ENCODE measurements around the gene UAP1L1.

Gene UAP1L1

GRCh38 chr9:137070906-137071275, 6.4 kb upstream of the UAP1L1 start:
- no peaks in the 10 kb centered on the region for H3K9me3 ChIP-seq (ENCODE audit: control insufficient read depth, low read length)
- peak overlapping the region; percentile 40 for H3K4me3 ChIP-seq (ENCODE audit: extremely low read depth, insufficient read depth, low read length, poor library complexity, severe bottlenecking)
- H3K27ac ChIP-seq (ENCODE audit: low read depth, low read length, severe bottlenecking): peak overlapping the region; percentile 67
- WGBS, 2 experiments (ENCODE audit: insufficient coverage in 2 of 2): 29 to 43% methylated on average over 5 to 6 of the region's 6 CpGs
- peaks cover 12% of the 10 kb centered on the region for H3K4me1 ChIP-seq (ENCODE audit: control insufficient read depth, insufficient read depth, low read length, poor library complexity, severe bottlenecking)
- no peaks in the 10 kb centered on the region for H3K36me3 ChIP-seq (ENCODE audit: control insufficient read depth, insufficient read depth, low read length)

DNA sequence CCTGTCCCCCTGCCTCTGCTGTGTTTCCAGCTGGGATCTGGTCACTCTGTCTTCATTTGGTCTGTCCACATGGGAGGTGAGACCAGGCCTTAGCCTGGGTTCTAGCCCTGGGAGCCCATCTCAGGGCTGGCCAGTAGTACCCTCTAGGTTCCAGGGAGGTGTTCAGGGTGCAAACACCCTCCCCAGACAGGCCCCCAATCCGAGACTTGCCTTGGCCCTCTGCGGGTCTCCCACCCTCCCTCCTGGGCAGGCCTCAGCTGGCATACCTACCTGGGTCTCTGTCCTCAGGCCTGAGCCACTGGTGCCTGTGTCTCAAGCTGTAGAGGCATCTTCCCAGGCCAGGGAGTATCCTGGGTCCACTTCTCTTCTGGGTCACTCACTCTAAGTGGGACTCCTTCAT, 6.0 kb upstream of the UAP1L1 start:
- H3K4me3 ChIP-seq (ENCODE audit: extremely low read depth, insufficient read depth, low read length, poor library complexity, severe bottlenecking): peak overlapping the region; percentile 40
- no peaks in the 10 kb centered on the region for H3K36me3 ChIP-seq (ENCODE audit: control insufficient read depth, insufficient read depth, low read length)
- peaks cover 12% of the 10 kb centered on the region for H3K4me1 ChIP-seq (ENCODE audit: control insufficient read depth, insufficient read depth, low read length, poor library complexity, severe bottlenecking)
- H3K9me3 ChIP-seq (ENCODE audit: control insufficient read depth, low read length): no peaks in the 10 kb centered on the region
- WGBS, 2 experiments (ENCODE audit: insufficient coverage in 2 of 2): 84% methylated on average over 2 of the region's 2 CpGs; no CpG with 5 or more reads in 1 of the 2 experiments
- peak overlapping the region; percentile 67 for H3K27ac ChIP-seq (ENCODE audit: low read depth, low read length, severe bottlenecking)

DNA sequence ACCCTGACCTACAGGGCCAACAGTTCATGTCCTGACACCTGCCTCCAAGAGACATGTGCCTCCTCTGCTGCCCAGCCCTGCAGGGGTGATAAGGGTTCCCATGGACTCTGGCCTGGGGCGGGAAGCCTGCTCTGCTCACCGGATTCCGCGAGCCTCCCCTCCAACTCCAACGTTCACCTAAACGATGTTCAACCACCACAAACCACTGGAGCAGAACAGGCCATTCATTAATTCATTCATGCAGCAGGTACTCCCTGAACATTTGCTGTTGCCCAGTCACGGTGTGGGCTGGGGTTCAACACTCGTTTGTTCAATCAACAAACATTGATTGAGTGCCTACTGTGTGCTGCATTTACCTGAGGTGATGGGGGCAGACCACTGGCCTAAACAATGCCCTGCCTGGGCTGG, 3.3 kb upstream of the UAP1L1 start:
- Histone ChIP-seq H3K27ac (ENCODE audit: low read depth, low read length, severe bottlenecking) (no peak overlapping the region), H3K4me3 (ENCODE audit: extremely low read depth, insufficient read depth, low read length, poor library complexity, severe bottlenecking) (no peak overlapping the region), H3K36me3 (ENCODE audit: control insufficient read depth, insufficient read depth, low read length) (no peaks in the 10 kb centered on the region), H3K4me1 (ENCODE audit: control insufficient read depth, insufficient read depth, low read length, poor library complexity, severe bottlenecking) (peaks cover 14% of the 10 kb centered on the region), H3K9me3 (ENCODE audit: control insufficient read depth, low read length) (no peaks in the 10 kb centered on the region)
- WGBS, 2 experiments (ENCODE audit: insufficient coverage in 2 of 2): 93 to 96% methylated on average over 8 of the region's 8 CpGs

DNA sequence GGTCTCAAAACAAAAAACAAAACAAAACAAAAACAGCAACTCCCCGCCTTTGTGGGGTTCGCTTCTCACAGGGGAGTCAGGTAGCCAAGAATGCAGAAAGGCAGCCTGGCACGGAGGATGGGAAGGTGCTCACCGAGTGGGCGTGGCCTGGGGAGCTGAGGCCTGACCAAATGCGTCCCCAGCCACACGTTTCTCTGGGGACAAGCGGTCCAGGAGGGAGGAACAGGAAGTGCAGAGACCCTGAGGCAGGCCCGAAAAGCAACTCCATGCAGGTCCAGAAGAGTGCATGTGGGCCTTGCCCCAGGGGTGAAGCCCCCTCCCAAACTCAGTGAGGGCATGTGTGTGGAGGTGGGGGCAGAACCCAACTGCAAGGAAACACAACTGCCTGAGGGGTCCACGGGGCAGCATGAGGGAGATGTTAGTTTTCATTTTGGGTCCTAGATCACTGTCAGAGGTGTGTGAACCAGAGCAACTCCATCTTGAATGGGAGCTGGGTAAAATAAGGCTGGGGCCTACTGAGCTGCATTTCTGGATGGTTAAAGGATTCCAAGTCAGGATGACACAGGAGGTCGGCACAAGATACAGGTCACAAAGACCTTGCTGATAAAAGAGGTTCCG, 2.6 kb upstream of the UAP1L1 start:
- WGBS, 2 experiments (ENCODE audit: insufficient coverage in 2 of 2): 83 to 86% methylated on average over 12 of the region's 12 CpGs
- no peak overlapping the region for H3K4me3 ChIP-seq (ENCODE audit: extremely low read depth, insufficient read depth, low read length, poor library complexity, severe bottlenecking)
- H3K9me3 ChIP-seq (ENCODE audit: control insufficient read depth, low read length): no peaks in the 10 kb centered on the region
- H3K4me1 ChIP-seq (ENCODE audit: control insufficient read depth, insufficient read depth, low read length, poor library complexity, severe bottlenecking): peaks cover 14% of the 10 kb centered on the region
- H3K27ac ChIP-seq (ENCODE audit: low read depth, low read length, severe bottlenecking): no peak overlapping the region
- H3K36me3 ChIP-seq (ENCODE audit: control insufficient read depth, insufficient read depth, low read length): peaks cover 4% of the 10 kb centered on the region

DNA sequence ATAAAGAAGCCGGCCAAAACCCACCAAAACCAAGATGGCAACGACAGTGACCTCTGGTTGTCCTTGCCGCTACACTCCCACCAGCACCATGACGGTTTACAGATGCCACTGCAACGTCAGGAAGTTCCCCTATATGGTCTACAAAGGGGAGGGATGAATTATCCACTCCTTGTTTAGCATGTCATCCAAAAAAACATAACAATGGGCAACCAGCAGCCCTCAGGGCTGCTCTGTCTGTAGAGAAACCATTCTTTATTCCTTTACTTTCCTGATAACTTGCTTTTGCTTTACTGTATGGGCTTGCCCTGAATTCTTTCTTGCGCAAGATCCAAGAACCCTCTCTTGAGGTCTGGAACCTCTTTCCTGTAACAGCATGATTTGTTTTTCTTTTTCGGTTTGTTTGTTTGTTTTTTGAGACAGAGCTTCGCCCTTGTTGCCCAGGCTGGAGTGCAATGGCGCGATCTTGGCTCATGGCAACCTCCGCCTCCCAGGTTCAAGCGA, 2.0 kb upstream of the UAP1L1 start:
- peaks cover 4% of the 10 kb centered on the region for H3K36me3 ChIP-seq (ENCODE audit: control insufficient read depth, insufficient read depth, low read length)
- no peak overlapping the region for H3K27ac ChIP-seq (ENCODE audit: low read depth, low read length, severe bottlenecking)
- no peaks in the 10 kb centered on the region for H3K9me3 ChIP-seq (ENCODE audit: control insufficient read depth, low read length)
- 73 to 79% methylated on average over 2 to 10 of the region's 12 CpGs for WGBS, 2 experiments (ENCODE audit: insufficient coverage in 2 of 2)
- H3K4me3 ChIP-seq (ENCODE audit: extremely low read depth, insufficient read depth, low read length, poor library complexity, severe bottlenecking): no peak overlapping the region
- H3K4me1 ChIP-seq (ENCODE audit: control insufficient read depth, insufficient read depth, low read length, poor library complexity, severe bottlenecking): peaks cover 14% of the 10 kb centered on the region

GRCh38 chr9:137076636-137077009, 694 bp upstream of the UAP1L1 start:
- 78% methylated on average over 14 to 15 of the region's 15 CpGs for WGBS, 2 experiments (ENCODE audit: insufficient coverage in 2 of 2)
- no peak overlapping the region for H3K27ac ChIP-seq (ENCODE audit: low read depth, low read length, severe bottlenecking)
- peak overlapping the region; percentile 47 for H3K4me3 ChIP-seq (ENCODE audit: extremely low read depth, insufficient read depth, low read length, poor library complexity, severe bottlenecking)
- peaks cover 9% of the 10 kb centered on the region for H3K4me1 ChIP-seq (ENCODE audit: control insufficient read depth, insufficient read depth, low read length, poor library complexity, severe bottlenecking)
- no peaks in the 10 kb centered on the region for H3K9me3 ChIP-seq (ENCODE audit: control insufficient read depth, low read length)
- H3K36me3 ChIP-seq (ENCODE audit: control insufficient read depth, insufficient read depth, low read length): peaks cover 4% of the 10 kb centered on the region

DNA sequence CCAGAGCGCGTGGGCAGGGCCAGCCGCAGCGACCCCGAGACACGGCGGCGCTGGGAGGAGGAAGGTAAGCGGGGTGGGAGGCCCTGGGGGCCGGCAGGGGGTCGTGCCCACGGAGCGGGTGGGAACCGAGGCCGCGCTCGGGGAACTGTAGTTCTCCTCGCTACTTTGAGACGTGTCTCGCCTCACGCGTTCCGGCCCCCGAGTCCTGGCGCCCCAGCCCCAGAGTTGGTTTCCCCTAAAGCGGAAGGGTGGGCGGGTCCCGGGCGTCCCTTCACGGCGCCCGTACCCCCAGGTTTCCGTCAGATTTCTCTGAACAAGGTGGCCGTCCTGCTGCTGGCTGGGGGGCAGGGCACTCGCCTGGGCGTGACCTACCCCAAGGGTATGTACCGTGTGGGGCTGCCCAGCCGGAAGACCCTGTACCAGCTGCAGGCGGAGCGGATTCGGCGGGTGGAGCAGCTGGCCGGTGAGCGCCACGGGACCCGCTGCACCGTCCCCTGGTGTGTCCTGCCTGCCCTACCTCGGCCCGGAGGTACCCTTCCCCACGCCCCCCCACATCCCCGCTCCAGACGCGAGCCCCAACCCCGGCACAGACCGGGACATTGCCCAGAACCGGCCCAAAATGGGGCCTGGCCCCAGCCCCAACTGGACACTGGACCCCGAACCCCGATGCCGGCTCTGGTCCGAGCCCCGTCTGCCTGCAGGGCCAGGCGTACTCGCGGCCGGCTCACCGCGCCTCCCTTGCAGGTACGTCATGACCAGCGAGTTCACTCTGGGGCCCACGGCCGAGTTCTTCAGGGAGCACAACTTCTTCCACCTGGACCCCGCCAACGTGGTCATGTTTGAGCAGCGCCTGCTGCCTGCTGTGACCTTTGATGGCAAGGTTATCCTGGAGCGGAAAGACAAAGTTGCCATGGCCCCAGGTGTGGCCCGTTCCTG, 709 bp downstream of the UAP1L1 start:
- Histone ChIP-seq H3K27ac (ENCODE audit: low read depth, low read length, severe bottlenecking) (no peak overlapping the region), H3K4me3 (ENCODE audit: extremely low read depth, insufficient read depth, low read length, poor library complexity, severe bottlenecking) (peak overlapping the region; percentile 47), H3K36me3 (ENCODE audit: control insufficient read depth, insufficient read depth, low read length) (peaks cover 4% of the 10 kb centered on the region), H3K9me3 (ENCODE audit: control insufficient read depth, low read length) (no peaks in the 10 kb centered on the region), H3K4me1 (ENCODE audit: control insufficient read depth, insufficient read depth, low read length, poor library complexity, severe bottlenecking) (peaks cover 16% of the 10 kb centered on the region)
- 17 to 18% methylated on average over 56 to 69 of the region's 76 CpGs for WGBS, 2 experiments (ENCODE audit: insufficient coverage in 2 of 2)

DNA sequence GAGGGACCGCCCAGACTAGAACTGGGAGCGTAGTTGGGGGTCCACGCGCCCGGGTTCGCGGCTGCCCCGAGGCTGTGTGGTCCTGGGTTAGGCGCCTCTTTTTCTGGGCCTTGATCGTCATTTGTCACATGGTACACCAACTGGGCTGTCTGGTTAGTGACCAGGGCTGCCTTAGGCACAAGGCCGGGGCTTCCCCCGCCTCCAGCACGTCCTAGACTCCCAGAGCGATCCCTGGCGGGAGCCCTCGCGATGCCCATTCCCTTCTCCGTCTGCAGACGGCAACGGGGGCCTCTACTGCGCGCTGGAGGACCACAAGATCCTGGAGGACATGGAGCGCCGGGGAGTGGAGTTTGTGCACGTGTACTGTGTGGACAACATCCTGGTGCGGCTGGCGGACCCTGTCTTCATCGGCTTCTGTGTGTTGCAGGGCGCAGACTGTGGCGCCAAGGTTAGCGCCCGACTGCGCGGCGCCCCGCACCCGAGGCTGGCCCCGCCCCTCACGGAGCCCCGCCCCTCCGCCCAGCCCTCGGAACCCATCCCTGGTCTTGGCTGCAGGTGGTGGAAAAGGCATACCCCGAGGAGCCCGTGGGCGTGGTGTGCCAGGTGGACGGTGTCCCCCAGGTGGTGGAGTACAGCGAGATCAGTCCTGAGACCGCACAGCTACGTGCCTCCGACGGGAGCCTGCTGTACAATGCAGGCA, 1.5 kb downstream of the UAP1L1 start:
- peaks cover 24% of the 10 kb centered on the region for H3K4me1 ChIP-seq (ENCODE audit: control insufficient read depth, insufficient read depth, low read length, poor library complexity, severe bottlenecking)
- no peaks in the 10 kb centered on the region for H3K9me3 ChIP-seq (ENCODE audit: control insufficient read depth, low read length)
- no peak overlapping the region for H3K27ac ChIP-seq (ENCODE audit: low read depth, low read length, severe bottlenecking)
- H3K4me3 ChIP-seq (ENCODE audit: extremely low read depth, insufficient read depth, low read length, poor library complexity, severe bottlenecking): peak overlapping the region; percentile 47
- H3K36me3 ChIP-seq (ENCODE audit: control insufficient read depth, insufficient read depth, low read length): peaks cover 4% of the 10 kb centered on the region
- 48 to 52% methylated on average over 34 to 51 of the region's 51 CpGs for WGBS, 2 experiments (ENCODE audit: insufficient coverage in 2 of 2)

- Histone ChIP-seq H3K27ac (ENCODE audit: low read depth, low read length, severe bottlenecking) (no peak overlapping the region), H3K36me3 (ENCODE audit: control insufficient read depth, insufficient read depth, low read length) (peaks cover 4% of the 10 kb centered on the region), H3K4me3 (ENCODE audit: extremely low read depth, insufficient read depth, low read length, poor library complexity, severe bottlenecking) (no peak overlapping the region), H3K4me1 (ENCODE audit: control insufficient read depth, insufficient read depth, low read length, poor library complexity, severe bottlenecking) (peaks cover 26% of the 10 kb centered on the region), H3K9me3 (ENCODE audit: control insufficient read depth, low read length) (no peaks in the 10 kb centered on the region)
- WGBS, 2 experiments (ENCODE audit: insufficient coverage in 2 of 2): 88 to 90% methylated on average over 13 of the region's 13 CpGs
Observed at GRCh38 chr9:137079401-137079787, 2.1 kb downstream of the UAP1L1 start.

DNA sequence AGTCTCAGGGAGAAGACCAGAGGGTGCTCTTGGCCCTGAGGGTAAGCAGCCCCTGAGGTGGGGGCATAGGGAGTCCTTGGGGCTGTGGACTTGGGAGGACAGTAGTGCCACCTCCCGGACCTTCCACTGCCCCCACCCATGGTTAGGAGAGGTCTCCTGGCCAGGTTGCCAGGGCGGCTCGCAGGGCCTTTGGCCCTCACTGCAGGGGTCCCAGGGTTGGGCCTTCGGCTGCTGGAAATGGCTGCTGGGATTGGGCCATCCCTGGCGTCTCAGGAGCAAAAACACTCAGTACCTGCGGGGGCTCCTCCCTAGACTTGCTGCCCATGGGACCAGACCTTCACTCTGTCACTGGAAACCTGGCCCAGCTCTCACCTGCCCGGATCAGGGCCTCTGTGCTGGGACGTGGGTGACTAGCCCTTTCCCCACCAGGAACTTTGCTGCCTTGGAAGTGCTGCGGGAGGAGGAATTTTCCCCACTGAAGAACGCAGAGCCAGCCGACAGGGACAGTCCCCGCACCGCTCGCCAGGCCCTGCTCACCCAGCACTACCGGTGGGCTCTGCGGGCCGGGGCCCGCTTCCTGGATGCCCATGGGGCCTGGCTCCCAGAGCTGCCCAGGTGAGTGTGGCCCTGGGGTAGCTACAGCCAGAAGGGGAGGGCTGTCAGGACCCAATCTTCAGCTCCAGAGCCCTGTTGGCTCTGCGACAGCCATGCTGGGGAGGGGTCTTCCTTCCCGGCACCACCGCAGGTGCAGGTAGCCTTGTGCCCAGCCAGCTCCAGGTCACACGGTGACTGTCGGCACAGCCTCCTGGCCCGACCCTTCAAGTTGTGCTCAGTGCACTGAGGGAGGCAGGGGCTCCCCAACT, 3.2 kb downstream of the UAP1L1 start:
- Histone ChIP-seq H3K4me3 (ENCODE audit: extremely low read depth, insufficient read depth, low read length, poor library complexity, severe bottlenecking) (no peak overlapping the region), H3K27ac (ENCODE audit: low read depth, low read length, severe bottlenecking) (no peak overlapping the region), H3K36me3 (ENCODE audit: control insufficient read depth, insufficient read depth, low read length) (peaks cover 4% of the 10 kb centered on the region), H3K4me1 (ENCODE audit: control insufficient read depth, insufficient read depth, low read length, poor library complexity, severe bottlenecking) (peaks cover 26% of the 10 kb centered on the region), H3K9me3 (ENCODE audit: control insufficient read depth, low read length) (no peaks in the 10 kb centered on the region)
- 89 to 90% methylated on average over 12 to 23 of the region's 24 CpGs for WGBS, 2 experiments (ENCODE audit: insufficient coverage in 2 of 2)

Measured in mesodermal cell (in vitro differentiated cells).